Measurements from ENCODE around the gene COX4I1. TPM values are rescaled to one million over a fixed set of nuclear protein-coding genes. Genes with fewer than 3 reads are reported as not detected.
"Not testable (repeated sequence)": the region's sequence is repeated elsewhere in the genome, so short reads cannot be mapped to it uniquely, and the experiment has no call there.

Gene COX4I1
- total RNA-seq, 1 donor from 2014 or later, result 470 TPM

GRCh38 chr16:85798901-85799496 lies 496 bp upstream of the COX4I1 start:
- intact Hi-C loops (cut with micrococcal nuclease), result loop anchor here (1.0 to 5.0 kb wide), 6 partner anchors 20 to 787 kb away; partner anchors contain the start of gene ZDHHC7

- intact Hi-C loops (cut with micrococcal nuclease), result loop anchor here (1.0 to 2.0 kb wide), 2 partner anchors 103 to 245 kb away; no protein-coding TSS in a partner anchor
These were observed 800 bp downstream of the COX4I1 start for GRCh38 chr16:85800321-85800669.

GRCh38 chr16:85803570-85803969 lies 4.1 kb downstream of the COX4I1 start:
- intact Hi-C loops (cut with micrococcal nuclease), result no loop called here

- intact Hi-C loops (cut with micrococcal nuclease), result no loop called here
These were observed 6.0 kb downstream of the COX4I1 start for GRCh38 chr16:85805442-85806045.

GRCh38 chr16:85806539-85806938 lies 7.0 kb downstream of the COX4I1 start:
- intact Hi-C loops (cut with micrococcal nuclease), result no loop called here

- intact Hi-C loops (cut with micrococcal nuclease), result not testable (repeated sequence)
These were observed 7.8 kb downstream of the COX4I1 start for GRCh38 chr16:85807340-85807739.

GRCh38 chr16:85808104-85808503 lies 8.6 kb downstream of the COX4I1 start:
- intact Hi-C loops (cut with micrococcal nuclease), result not testable (repeated sequence)

- intact Hi-C loops (cut with micrococcal nuclease), result no loop called here
These were observed 9.4 kb downstream of the COX4I1 start for GRCh38 chr16:85808926-85809325.

GRCh38 chr16:85809645-85810044 lies 10.2 kb downstream of the COX4I1 start:
- intact Hi-C loops (cut with micrococcal nuclease), result no loop called here

- intact Hi-C loops (cut with micrococcal nuclease), result no loop called here
These were observed 10.7 kb downstream of the COX4I1 start for GRCh38 chr16:85810097-85810741.

- intact Hi-C loops (cut with micrococcal nuclease), result no loop called here
These were observed 11.2 kb downstream of the COX4I1 start for GRCh38 chr16:85810742-85811115.

- intact Hi-C loops (cut with micrococcal nuclease), result no loop called here
These were observed 12.7 kb downstream of the COX4I1 start for GRCh38 chr16:85812031-85812807.

GRCh38 chr16:85812811-85813700 lies 13.6 kb downstream of the COX4I1 start:
- intact Hi-C loops (cut with micrococcal nuclease), result no loop called here

GRCh38 chr16:85816159-85816558 lies 16.7 kb downstream of the COX4I1 start:
- intact Hi-C loops (cut with micrococcal nuclease), result no loop called here

- intact Hi-C loops (cut with micrococcal nuclease), result not testable (repeated sequence)
These were observed 17.7 kb downstream of the COX4I1 start for GRCh38 chr16:85817195-85817594.

- intact Hi-C loops (cut with micrococcal nuclease), result loop anchor here (1.0 kb wide), 1 partner anchor 20 kb away; the partner anchor contains the start of genes COX4I1 and EMC8
These were observed 19.8 kb downstream of the COX4I1 start for GRCh38 chr16:85819245-85819644.

- intact Hi-C loops (cut with micrococcal nuclease), result loop anchor here (1.0 to 2.0 kb wide), 3 partner anchors 20 to 83 kb away; partner anchors contain the start of genes COX4I1 and EMC8
These were observed 20.3 kb downstream of the COX4I1 start for GRCh38 chr16:85819771-85820170.

GRCh38 chr16:85820604-85821372 lies 21.3 kb downstream of the COX4I1 start:
- intact Hi-C loops (cut with micrococcal nuclease), result loop anchor here (1.0 to 2.0 kb wide), 6 partner anchors 68 to 700 kb away; no protein-coding TSS in a partner anchor

GRCh38 chr16:85821390-85822135 lies 22.1 kb downstream of the COX4I1 start:
- intact Hi-C loops (cut with micrococcal nuclease), result loop anchor here (1.0 to 2.0 kb wide), 6 partner anchors 67 to 699 kb away; no protein-coding TSS in a partner anchor

Data from T-helper 1 cell treated with Interleukin-12 subunit alpha and Interleukin-12 subunit beta and Interleukin-4 antibody, amounts not matched to agents 30 ng/mL and 1 ng/mL, for 36 hours (primary cell).